HepG2 (cell line): ENCODE results near the gene GDF2. TPM values are rescaled to one million over a fixed set of nuclear protein-coding genes. Genes with fewer than 3 reads are reported as not detected.

Experiments
- ATAC-seq: fragments of 200-7000 bp; cut with Tn5 transposase; 3 replicates; pipeline ENCODE4 v1.9.1; 2020; ENCODE audit warnings: mild to moderate bottlenecking, moderate library complexity
- BruUV-seq: library from RNA; stranded (reverse); fragments of 400-500 nt; replicated peaks from 2 replicates; lab custom pipeline; 2021; lab: Mats Ljungman, UMichigan
- CTCF ChIA-PET: fragments of 300-600 bp; formaldehyde crosslinking; extraction: SDS; loops from one replicate; lab custom pipeline; 2021; ENCODE audit warnings: low total read pairs, inconsistent platforms, low intra/inter-chr PET ratio; lab: Yijun Ruan, JAX
- POLR2A ChIA-PET: fragments of 350-600 bp; sonication (Branson Sonifier 250); formaldehyde crosslinking; loops from one replicate; lab custom pipeline; 2020; ENCODE audit warnings: antibody characterized with exemption, inconsistent platforms; lab: Yijun Ruan, JAX
- DNase-seq: peaks from one replicate; pipeline ENCODE4 v3.0.0-alpha.2; 2015; ENCODE audit warnings: low spot score
- FAIRE-seq: peaks from 3 replicates; lab custom pipeline; 2011; peaks lifted over from hg19 to GRCh38; lab: Jason Lieb, UNC
- H2AFZ ChIP-seq: one replicate; pipeline ENCODE4 v1.6.1; 2011; ENCODE audit warnings: low read length, inconsistent platforms
- H3K27ac ChIP-seq: fragments of 300-600 bp; 3 replicates; pipeline ENCODE4 v1.8.0; 2011; ENCODE audit warnings: mixed run types, mild to moderate bottlenecking, mixed read lengths, low read length, inconsistent platforms; ENCODE audit not compliant: insufficient read depth; ENCODE audit errors: extremely low read length
- H3K27me3 ChIP-seq, 2 experiments: fragments of 200-600 bp in 1 of 2; 2 replicates in 1 of 2; 3 replicates in 1 of 2; pipeline versions ENCODE4 v1.6.0 to v1.8.0; 2011; ENCODE audit warnings: low read length in 2 of 2, mild to moderate bottlenecking in 2 of 2, moderate library complexity in 2 of 2, inconsistent platforms in 1 of 2; ENCODE audit not compliant: insufficient read depth in 2 of 2, control insufficient read depth in 1 of 2
- H3K36me3 ChIP-seq, 2 experiments: fragments of 200-600 bp in 1 of 2; replicated peaks in 1 of 2; 2 replicates in 1 of 2; 3 replicates in 1 of 2; pipeline versions ENCODE4 v1.5.1 to v1.8.0; 2011; ENCODE audit warnings: low read length in 2 of 2, inconsistent platforms in 1 of 2; ENCODE audit not compliant: insufficient read depth in 2 of 2, control insufficient read depth in 1 of 2
- H3K4me1 ChIP-seq: 2 replicates; pipeline ENCODE4 v1.5.1; 2012; ENCODE audit warnings: low read length, inconsistent platforms; ENCODE audit not compliant: insufficient read depth
- H3K4me2 ChIP-seq: 2 replicates; pipeline ENCODE4 v1.6.0; 2011; ENCODE audit warnings: low read depth, low read length, inconsistent platforms
- H3K4me3 ChIP-seq, 3 experiments: fragments of 200-600 bp in 1 of 3; sonication (generic), shearing (Covaris generic) in 1 of 3; replicated peaks in 1 of 3; 2 replicates each; pipeline ENCODE4 v1.5.1; 2011 to 2016; ENCODE audit warnings: low read length in 3 of 3, inconsistent platforms in 2 of 3, low read depth in 2 of 3, mild to moderate bottlenecking in 2 of 3, control low read depth in 1 of 3, mixed read lengths in 1 of 3; ENCODE audit not compliant: insufficient read depth in 1 of 3
- H3K79me2 ChIP-seq: one replicate; pipeline ENCODE4 v1.6.1; 2011; ENCODE audit warnings: low read length, inconsistent platforms; ENCODE audit not compliant: insufficient read depth
- H3K9ac ChIP-seq: 2 replicates; pipeline ENCODE4 v1.6.0; 2011; ENCODE audit warnings: mild to moderate bottlenecking, low read depth, low read length, inconsistent platforms; ENCODE audit not compliant: insufficient read depth
- H3K9me3 ChIP-seq: 2 replicates; pipeline ENCODE4 v1.5.1; 2012; ENCODE audit warnings: mild to moderate bottlenecking, low read length
- H4K20me1 ChIP-seq: 2 replicates; pipeline ENCODE4 v1.6.0; 2011; ENCODE audit warnings: inconsistent platforms, mild to moderate bottlenecking, low read length, moderate library complexity; ENCODE audit not compliant: insufficient read depth
- ARNT ChIP-seq: fragments of 450-650 bp; IDR thresholded peaks from 2 replicates; pipeline ENCODE4 v1.6.1; 2017
- ATF1 ChIP-seq: IDR thresholded peaks from 2 replicates; pipeline ENCODE4 v1.6.1; 2016; ENCODE audit warnings: mild to moderate bottlenecking, control low read depth
- EP300 ChIP-seq, 3 experiments: sonication (generic) in 1 of 3; formaldehyde crosslinking in 1 of 3; IDR thresholded peaks; 2 replicates each; pipeline versions ENCODE4 v1.5.1 to v1.6.1; 2011 to 2020; ENCODE audit warnings: low read depth in 2 of 3, low read length in 2 of 3, borderline replicate concordance in 1 of 3, improper control_type of control experiment in 1 of 3, mild to moderate bottlenecking in 1 of 3, missing genetic modification reagents in 1 of 3, moderate library complexity in 1 of 3
- MIER3 ChIP-seq: IDR thresholded peaks from 2 replicates; pipeline ENCODE4 v1.6.1; 2016; ENCODE audit warnings: missing compliant biosample characterization, borderline replicate concordance
- NAIF1 ChIP-seq: sonication (generic); formaldehyde crosslinking; IDR thresholded peaks from 2 replicates; pipeline ENCODE4 v1.5.0; 2020; ENCODE audit warnings: mild to moderate bottlenecking, missing genetic modification reagents, borderline replicate concordance
- ZNF331 ChIP-seq: sonication (generic); formaldehyde crosslinking; IDR thresholded peaks from 2 replicates; pipeline ENCODE4 v1.4.0; 2020; ENCODE audit warnings: missing genetic modification reagents
- ZNF383 ChIP-seq: sonication (generic); formaldehyde crosslinking; IDR thresholded peaks from 2 replicates; pipeline ENCODE4 v1.4.0; 2020; ENCODE audit warnings: missing genetic modification reagents, mild to moderate bottlenecking, borderline replicate concordance
- ZNF550 ChIP-seq: sonication (generic); formaldehyde crosslinking; IDR thresholded peaks from 2 replicates; pipeline ENCODE4 v1.4.0; 2020; ENCODE audit warnings: mild to moderate bottlenecking, missing genetic modification reagents, borderline replicate concordance
- WGBS: methylation state at CpG from one replicate; pipeline ENCODE4 v1.1.6; 2017; ENCODE audit warnings: low lambda C conversion rate; 5-methylcytosine and 5-hydroxymethylcytosine counted together
- in situ Hi-C: cut with HindIII; loops from 2 replicates; pipeline ENCODE4 v1.10.0; 2017; ENCODE audit warnings: low pct_unique_long_range_greater_than_20kb; ENCODE audit not compliant: extremely low pct_ligation_motif_present
- intact Hi-C: fragments of 100-400 bp; cut with micrococcal nuclease; formaldehyde crosslinking; loops from one replicate; pipeline ENCODE4 v1.10.0; 2022; ENCODE audit not compliant: unreplicated experiment
- polyA plus RNA-seq, 8 experiments: library from polyadenylated mRNA; depleted of rRNA in 3 of 8; stranded (reverse) in 7 of 8; unstranded in 1 of 8; fragments of >200 nt; fragmentation: Illumina TruSeq in 4 of 8; extraction: Trizol in 4 of 8; gene quantifications; 2 replicates each; pipeline versions ENCODE4 v1.2.1 to v1.2.3, GENCODE V29; 2011 to 2016; ENCODE audit warnings: low read depth in 4 of 8, missing spikeins in 1 of 8, mixed read lengths in 1 of 8; ENCODE audit not compliant: insufficient read depth in 1 of 8
- total RNA-seq, 5 experiments: library from RNA; depleted of rRNA; stranded (reverse); fragments of >200 nt; fragmentation: Illumina TruSeq; extraction: Trizol; gene quantifications; 2 replicates each; pipeline ENCODE4 v1.2.3, GENCODE V29; 2016; ENCODE audit warnings: low read depth in 1 of 5
- TF ChIP-seq, protein P1 (sequence below): sonication (generic); formaldehyde crosslinking; IDR thresholded peaks from 2 replicates; pipeline ENCODE4 v1.5.0; 2020; ENCODE audit warnings: missing genetic modification reagents
- TF ChIP-seq, protein P2 (sequence below): sonication (generic); formaldehyde crosslinking; IDR thresholded peaks from 2 replicates; pipeline ENCODE4 v1.4.0; 2020; ENCODE audit warnings: missing genetic modification reagents, low read depth, mild to moderate bottlenecking, borderline replicate concordance

GDF2 gene
- total and polyA plus RNA-seq, 2 of the 13 experiments (the other 11 are each of a cell fraction or from before 2014, with no cell fraction given) = not detected

DNA sequence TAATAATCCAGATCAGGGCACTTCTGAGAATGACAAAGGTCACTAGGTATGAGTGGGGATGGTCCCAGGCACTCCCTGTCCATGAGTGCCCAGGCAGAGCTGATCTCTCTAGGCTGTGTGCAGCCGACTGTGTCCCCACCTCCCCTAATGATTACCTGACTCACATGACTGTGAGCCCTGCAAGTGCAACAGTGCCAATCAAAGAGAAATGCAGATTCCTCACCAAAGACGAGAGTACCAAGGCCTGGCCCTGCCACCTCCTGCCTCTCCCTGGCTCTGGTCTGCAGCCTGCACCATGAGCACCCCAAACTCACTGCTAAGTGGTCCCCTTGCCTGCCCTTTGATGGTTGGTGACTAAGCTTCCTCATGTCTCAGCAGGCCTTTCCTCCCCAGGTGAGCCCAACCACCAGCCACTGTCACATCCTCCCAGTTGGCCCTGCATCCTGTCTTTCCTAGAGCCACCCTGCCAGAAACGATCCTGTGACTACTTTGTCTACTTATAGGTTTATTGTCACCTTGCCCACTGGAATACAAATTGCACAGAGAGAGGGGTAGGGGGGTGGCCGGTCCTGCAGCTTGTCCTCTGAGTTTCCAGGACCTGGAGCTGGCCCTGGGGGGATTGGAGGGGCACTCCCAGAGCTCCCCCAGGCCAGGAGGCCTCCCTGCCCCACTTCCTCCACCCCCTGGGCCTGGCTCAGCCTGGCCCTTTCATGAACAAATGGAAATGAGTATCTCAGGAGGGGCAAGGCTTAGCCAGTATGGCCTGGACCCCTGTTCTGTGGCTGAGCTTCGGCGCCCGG is 44.7 kb upstream of the GDF2 start:
- TF ChIP-seq, protein P1, sequence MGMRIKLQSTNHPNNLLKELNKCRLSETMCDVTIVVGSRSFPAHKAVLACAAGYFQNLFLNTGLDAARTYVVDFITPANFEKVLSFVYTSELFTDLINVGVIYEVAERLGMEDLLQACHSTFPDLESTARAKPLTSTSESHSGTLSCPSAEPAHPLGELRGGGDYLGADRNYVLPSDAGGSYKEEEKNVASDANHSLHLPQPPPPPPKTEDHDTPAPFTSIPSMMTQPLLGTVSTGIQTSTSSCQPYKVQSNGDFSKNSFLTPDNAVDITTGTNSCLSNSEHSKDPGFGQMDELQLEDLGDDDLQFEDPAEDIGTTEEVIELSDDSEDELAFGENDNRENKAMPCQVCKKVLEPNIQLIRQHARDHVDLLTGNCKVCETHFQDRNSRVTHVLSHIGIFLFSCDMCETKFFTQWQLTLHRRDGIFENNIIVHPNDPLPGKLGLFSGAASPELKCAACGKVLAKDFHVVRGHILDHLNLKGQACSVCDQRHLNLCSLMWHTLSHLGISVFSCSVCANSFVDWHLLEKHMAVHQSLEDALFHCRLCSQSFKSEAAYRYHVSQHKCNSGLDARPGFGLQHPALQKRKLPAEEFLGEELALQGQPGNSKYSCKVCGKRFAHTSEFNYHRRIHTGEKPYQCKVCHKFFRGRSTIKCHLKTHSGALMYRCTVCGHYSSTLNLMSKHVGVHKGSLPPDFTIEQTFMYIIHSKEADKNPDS (CRISPR knock-in tag) = no peak
- TF ChIP-seq NAIF1 (CRISPR knock-in tag) (no peak), ATF1 (no peak), ARNT (no peak), EP300 (IDR thresholded peaks at IDR 0.05; ENCODE audit: low read depth in 2 of 2, low read length in 2 of 2) (no peak), EP300 (CRISPR knock-in tag; IDR thresholded peaks at IDR 0.05; ENCODE audit: borderline replicate concordance) (no peak), ZNF331 (CRISPR knock-in tag) (no peak), ZNF550 (CRISPR knock-in tag) (no peak), ZNF383 (CRISPR knock-in tag) (no peak), MIER3 (CRISPR knock-in tag) (no peak)
- TF ChIP-seq, protein P2, sequence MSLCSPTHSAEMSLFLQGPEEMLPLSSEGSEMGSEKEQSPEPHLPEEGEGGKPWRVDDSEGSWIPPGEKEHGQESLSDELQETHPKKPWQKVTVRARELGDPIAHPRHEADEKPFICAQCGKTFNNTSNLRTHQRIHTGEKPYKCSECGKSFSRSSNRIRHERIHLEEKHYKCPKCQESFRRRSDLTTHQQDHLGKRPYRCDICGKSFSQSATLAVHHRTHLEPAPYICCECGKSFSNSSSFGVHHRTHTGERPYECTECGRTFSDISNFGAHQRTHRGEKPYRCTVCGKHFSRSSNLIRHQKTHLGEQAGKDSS (CRISPR knock-in tag) = no peak
- no TSS peak for BruUV-seq
- Histone ChIP-seq H3K9me3 (no peaks in the 10 kb centered on the region), H3K4me1 (no peaks in the 10 kb centered on the region), H3K4me3 (no peak overlapping the region), H3K9ac (no peak overlapping the region), H3K4me2 (no peak overlapping the region), H3K27ac (no peak overlapping the region), H4K20me1 (no peaks in the 10 kb centered on the region), H3K36me3 (no peaks in the 10 kb centered on the region), H3K27me3 (peaks cover 0 to 4% of the 10 kb centered on the region in 2 experiments; a peak in 3 of 5 replicates), H2AFZ (no peak overlapping the region), H3K79me2 (no peaks in the 10 kb centered on the region)
- no peak for DNase-seq
- no peak for FAIRE-seq
- WGBS = 6% methylated on average over 3 of the region's 7 CpGs
- ChIA-PET POLR2A (no interaction called here), CTCF (no interaction called here)
- intact Hi-C loops (no loop called here), in situ Hi-C loops (no loop called here)
- no peak for ATAC-seq
